T47D (cell line): ENCODE measurements around the gene TGM3.

Experiments used
- DNase-seq, 2 experiments: peaks; one replicate each; pipeline versions ENCODE4 v3.0.0 to v3.0.0-alpha.2; 2011 to 2012; ENCODE audit warnings: low read depth in 1 of 2, low spot score in 1 of 2
- JUND ChIP-seq: IDR thresholded peaks from 2 replicates; pipeline ENCODE4 v1.6.1; 2012; ENCODE audit warnings: low read depth
- in situ Hi-C: cut with HindIII; loops from 2 replicates; pipeline ENCODE4 v1.10.0; 2016; ENCODE audit warnings: low sequenced_read_pairs, low pct_unique_long_range_greater_than_20kb

Gene TGM3

DNA sequence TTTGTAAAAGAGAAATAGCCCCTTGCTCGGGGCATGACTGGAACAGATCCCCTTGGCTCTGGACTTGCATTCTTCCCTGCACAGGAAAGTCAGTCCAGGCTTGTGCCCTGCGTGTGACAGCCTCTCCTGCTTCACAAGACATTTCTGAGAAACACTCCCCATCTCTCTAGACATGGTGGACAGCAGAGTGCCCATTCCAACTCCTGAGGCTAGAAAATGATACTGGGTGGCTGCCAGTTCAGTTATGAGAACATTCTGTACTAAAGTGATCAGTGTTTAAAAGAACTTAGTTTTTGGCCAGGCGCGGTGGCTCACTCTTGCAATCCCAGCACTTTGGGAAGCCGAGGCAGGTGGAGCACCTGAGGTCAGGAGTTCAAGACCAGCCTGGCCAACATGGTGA is 41.3 kb downstream of the TGM3 start:
- in situ Hi-C loops = no loop called here
- DNase-seq = no peak
- no peak for TF ChIP-seq JUND

DNA sequence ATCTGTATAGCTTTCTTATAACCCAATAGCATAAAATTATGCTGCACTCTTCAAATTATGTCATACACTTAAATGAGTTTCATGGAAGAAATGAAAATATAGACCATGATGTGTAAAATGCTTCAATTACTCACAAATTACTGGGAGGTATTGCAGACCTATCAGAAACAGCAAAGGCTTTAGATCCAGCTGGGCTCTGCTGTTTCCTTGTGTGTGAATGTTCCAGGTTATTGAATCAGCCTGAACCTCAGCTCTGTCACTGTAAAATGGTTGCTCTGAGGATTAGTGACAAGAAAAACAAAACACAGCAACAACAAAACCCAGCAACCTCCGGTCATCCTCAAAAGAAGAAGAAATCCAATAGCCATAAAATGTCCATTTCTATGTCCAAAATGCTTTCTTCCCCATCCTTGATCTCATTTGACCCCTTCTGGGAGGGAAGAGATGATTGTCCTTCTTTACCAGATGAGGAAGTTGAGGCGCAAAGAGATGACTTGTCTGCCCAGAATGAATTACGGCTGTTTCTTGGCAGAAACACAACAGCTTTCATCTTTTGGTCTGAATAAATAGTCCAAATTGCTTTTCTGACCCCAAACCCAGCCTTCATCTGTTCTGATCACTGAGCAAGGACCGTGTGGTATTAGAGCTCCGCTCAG is 42.7 kb downstream of the TGM3 start:
- TF ChIP-seq JUND = no peak
- DNase-seq = no peak
- in situ Hi-C loops = no loop called here

- TF ChIP-seq JUND = no peak
- no peak for DNase-seq
- in situ Hi-C loops = no loop called here
These were observed 44.3 kb downstream of the TGM3 start for GRCh38 chr20:2340136-2340535.

DNA sequence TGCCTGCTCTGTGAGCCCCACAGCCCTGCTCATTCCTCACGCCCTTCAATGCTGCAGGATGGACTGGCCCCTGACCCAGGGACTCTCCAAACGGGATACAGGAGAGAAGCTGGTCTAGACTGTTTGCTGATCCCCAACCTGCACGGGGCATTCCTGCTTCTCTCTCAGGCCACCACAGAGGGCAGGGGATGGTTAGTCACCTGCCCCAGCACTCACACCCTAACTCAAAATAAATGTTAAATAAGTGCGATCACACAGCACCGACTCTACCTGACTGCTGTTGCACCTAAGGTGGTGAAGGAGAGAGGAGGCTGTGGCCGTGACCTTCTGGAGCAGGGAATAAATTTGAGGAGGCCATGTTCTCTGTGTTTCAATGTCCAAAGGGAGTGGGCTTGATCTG is 45.0 kb downstream of the TGM3 start:
- DNase-seq = no peak
- TF ChIP-seq JUND = no peak
- in situ Hi-C loops = no loop called here

- TF ChIP-seq JUND = no peak
- DNase-seq = no peak
- in situ Hi-C loops = no loop called here
These were observed 45.5 kb downstream of the TGM3 start for GRCh38 chr20:2341336-2341735.

DNA sequence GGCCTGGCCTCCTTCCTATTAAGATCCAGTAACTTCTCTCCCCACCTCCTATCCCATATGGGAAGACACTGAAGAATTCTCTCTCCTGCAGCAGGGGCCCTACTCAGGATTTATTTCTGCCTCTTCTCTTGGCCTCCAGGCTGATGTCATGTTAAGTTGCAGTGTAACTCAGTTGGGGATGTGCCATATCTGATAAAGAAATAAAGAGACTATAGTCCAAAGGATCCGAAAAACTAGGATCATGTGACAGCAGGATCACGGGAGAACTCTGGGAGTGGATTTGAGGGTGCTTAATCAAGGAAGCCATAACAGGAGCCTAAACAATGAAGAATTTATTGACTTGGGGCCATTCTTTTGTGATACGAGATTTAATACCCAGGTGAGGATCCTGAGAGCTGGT is 46.4 kb downstream of the TGM3 start:
- TF ChIP-seq JUND = no peak
- no peak for DNase-seq
- in situ Hi-C loops = no loop called here

DNA sequence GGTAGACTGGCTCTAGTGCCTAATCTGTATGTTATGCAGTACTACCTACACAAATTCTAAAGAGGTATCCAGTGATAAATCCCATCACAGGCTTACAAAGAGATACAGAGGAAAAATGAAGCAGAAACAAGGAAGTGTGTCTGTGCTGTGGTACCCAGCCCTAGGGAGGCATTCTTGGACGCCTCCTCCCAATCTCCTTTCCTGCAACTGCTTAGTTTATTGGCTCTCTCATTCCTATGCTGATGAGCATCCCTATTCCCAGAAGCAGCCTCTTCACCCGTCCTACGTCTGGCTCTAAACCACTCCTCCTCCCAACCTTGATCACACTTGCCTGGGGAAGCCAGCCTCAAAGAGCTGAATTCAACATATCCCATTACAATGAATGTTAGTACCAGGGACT is 50.4 kb downstream of the TGM3 start:
- TF ChIP-seq JUND = no peak
- no peak for DNase-seq
- in situ Hi-C loops = no loop called here

DNA sequence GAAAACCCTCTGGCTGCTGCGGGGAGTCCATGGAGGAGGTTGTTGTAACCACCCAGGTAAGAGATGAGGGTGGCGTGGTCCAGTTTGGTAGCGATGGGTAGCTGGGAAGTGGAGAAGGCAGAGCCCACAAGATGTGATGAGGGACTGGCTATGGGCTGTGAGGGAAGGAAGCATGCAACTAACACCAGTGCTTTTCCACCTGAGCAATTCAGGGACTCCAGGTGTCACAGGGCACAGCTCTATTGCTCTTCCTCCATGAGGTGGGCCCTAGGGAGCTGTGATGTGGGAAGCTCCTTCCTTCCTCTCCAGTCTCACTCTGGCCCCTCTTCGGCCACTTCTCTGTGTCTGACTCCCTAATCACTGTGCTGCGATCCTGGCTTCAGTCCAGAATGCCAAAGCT is 52.5 kb downstream of the TGM3 start:
- no peak for DNase-seq
- TF ChIP-seq JUND = no peak
- in situ Hi-C loops = no loop called here

GRCh38 chr20:2349801-2350200 is 54.0 kb downstream of the TGM3 start:
- no peak for TF ChIP-seq JUND
- DNase-seq = peak in 1 of 2 experiments; percentile 52
- in situ Hi-C loops = no loop called here

DNA sequence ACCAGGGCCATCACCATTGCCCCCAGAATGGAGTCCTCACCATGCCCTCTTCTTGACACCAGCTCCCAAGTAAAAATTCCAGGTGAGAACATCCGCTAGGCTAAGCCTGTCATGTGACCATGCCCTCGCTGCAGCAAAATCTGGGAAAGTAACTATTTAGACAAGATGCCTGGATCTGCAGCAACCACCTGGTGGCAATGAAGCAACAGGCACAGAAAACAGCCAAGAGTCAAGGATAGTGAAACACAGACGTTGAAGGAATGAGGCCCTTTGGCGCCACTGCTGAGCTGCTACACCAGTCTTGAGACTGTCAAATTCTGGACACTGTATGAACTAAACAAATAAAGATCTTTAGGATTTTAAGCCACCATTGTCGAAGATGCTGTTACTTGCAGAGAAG is 54.8 kb downstream of the TGM3 start:
- DNase-seq = no peak
- TF ChIP-seq JUND = no peak
- in situ Hi-C loops = no loop called here

GRCh38 chr20:2353231-2353630 is 57.4 kb downstream of the TGM3 start:
- no peak for DNase-seq
- in situ Hi-C loops = no loop called here
- no peak for TF ChIP-seq JUND

- in situ Hi-C loops = no loop called here
- TF ChIP-seq JUND = no peak
- DNase-seq = no peak
These were observed 61.3 kb downstream of the TGM3 start for GRCh38 chr20:2357114-2357513.

DNA sequence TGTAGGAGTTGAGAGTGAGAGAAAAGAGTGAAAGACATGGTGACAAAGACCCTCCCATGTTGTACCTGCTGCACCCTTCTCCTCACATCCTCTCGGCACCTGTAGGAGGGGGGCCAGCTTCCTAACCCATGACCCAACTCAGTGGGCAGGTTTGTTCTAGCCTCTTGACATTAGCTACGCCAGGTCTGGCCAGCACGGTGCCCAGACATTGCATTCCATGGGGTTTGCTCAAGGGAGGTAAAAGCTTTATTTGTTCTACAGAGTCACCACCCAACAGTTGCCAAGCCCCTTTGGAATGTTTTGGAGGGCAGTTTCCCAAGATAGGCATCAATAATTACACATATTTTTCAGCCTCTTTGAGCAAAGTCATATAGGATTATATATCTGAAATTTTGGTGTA is 62.2 kb downstream of the TGM3 start:
- no peak for TF ChIP-seq JUND
- in situ Hi-C loops = no loop called here
- DNase-seq = no peak

DNA sequence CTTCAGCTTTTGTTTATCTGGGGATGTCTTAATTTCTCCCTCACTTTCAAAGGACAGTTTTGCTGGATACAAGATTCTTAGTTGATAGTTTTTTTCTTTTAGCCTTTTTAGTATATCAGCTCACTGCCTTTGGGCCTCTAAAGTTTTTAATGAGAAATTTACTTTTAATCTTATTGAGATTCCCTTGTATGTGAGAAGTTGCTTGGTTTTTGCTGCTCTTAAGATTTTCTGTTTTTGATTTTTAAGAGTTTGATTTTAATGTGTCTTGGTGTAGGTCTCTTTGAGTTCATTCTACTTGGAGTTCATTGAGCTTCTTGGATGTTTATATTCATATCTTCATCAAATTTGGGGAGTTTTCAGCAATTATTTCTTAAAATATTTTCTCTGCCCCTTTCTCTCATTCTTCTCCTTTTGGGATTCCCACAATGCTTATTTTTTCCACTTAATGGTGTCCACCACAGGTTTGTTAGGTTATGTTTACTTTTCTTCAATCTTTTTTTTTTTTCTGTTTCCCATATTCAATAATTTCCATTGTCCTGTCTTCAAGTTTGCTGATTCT is 65.3 kb downstream of the TGM3 start:
- DNase-seq = no peak
- in situ Hi-C loops = no loop called here
- no peak for TF ChIP-seq JUND
